ENCODE results near the gene COMMD9.
A peak's percentile ranks its signal among the peaks of the same experiment; 100 is the strongest.

The COMMD9 gene

GRCh38 chr11:36264011-36264972 is 24.9 kb downstream of the COMMD9 start:
- no peak for TF ChIP-seq CTCF (IDR thresholded peaks at IDR 0.05; ENCODE audit: low read depth, low read length)
- no peak overlapping the region for H3K4me3 ChIP-seq (ENCODE audit: low read depth, low read length)

- TF ChIP-seq CTCF (IDR thresholded peaks at IDR 0.05; ENCODE audit: low read depth, low read length), result no peak
- H3K4me3 ChIP-seq (ENCODE audit: low read depth, low read length), result no peak overlapping the region
Measured at GRCh38 chr11:36261094-36261493, 28.1 kb downstream of the COMMD9 start.

GRCh38 chr11:36258730-36259360 is 30.4 kb downstream of the COMMD9 start:
- H3K4me3 ChIP-seq (ENCODE audit: low read depth, low read length), result no peak overlapping the region
- peak; percentile 61 for TF ChIP-seq CTCF (IDR thresholded peaks at IDR 0.05; ENCODE audit: low read depth, low read length)

DNA sequence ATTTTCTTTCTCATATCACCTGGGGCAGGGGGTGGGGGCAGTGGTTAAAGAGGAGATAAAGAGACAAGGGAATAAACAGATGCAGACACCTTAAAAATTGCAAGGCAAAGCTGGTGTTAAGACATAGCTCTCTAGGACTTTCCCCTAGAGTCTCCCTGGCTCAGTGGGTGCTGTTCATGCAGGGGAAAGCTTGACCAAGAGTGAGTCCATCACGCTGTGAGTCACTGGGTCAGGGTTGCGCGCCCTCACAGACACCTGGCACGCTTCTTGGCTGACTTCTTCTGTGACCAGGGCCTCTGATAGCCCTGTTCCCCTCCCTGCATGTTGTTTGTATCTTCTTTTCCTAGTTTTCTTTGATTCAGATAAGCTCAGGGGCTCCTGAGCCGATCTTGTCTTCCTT is 31.9 kb downstream of the COMMD9 start:
- no peak overlapping the region for H3K4me3 ChIP-seq (ENCODE audit: low read depth, low read length)
- TF ChIP-seq CTCF (IDR thresholded peaks at IDR 0.05; ENCODE audit: low read depth, low read length), result no peak

- no peak for TF ChIP-seq CTCF (IDR thresholded peaks at IDR 0.05; ENCODE audit: low read depth, low read length)
- H3K4me3 ChIP-seq (ENCODE audit: low read depth, low read length), result no peak overlapping the region
Measured at GRCh38 chr11:36254713-36255112, 34.5 kb downstream of the COMMD9 start.

DNA sequence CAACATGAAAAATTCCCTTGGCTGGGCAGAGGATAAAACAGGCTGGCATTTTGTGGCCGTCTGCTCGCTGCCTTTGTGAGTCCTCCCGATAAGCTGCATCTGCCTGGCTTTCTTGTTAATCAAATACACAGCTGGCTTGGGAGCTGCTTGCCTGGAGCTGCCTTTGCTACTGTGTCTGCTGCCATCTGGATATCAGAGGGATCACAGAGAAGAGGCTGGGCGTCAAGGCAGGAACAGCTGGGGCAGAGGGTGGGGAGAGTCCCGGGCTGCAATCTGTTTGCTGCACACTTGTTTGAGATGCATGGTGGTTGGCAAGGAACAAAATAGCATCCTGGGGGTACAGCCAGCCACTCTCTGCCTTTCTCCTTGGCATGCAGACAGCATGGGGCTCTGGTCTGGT is 36.0 kb downstream of the COMMD9 start:
- no peak overlapping the region for H3K4me3 ChIP-seq (ENCODE audit: low read depth, low read length)
- TF ChIP-seq CTCF (IDR thresholded peaks at IDR 0.05; ENCODE audit: low read depth, low read length), result no peak

- no peak overlapping the region for H3K4me3 ChIP-seq (ENCODE audit: low read depth, low read length)
- TF ChIP-seq CTCF (IDR thresholded peaks at IDR 0.05; ENCODE audit: low read depth, low read length), result no peak
Measured at GRCh38 chr11:36251823-36252222, 37.4 kb downstream of the COMMD9 start.

Measured in WI38 (cell line).